SK-N-SH (cell line): ENCODE measurements around the gene TTC7B. TPM values are rescaled to one million over a fixed set of nuclear protein-coding genes. Genes with fewer than 3 reads are reported as not detected.

ENCODE experiments used
- CTCF ChIA-PET: fragments of 300-600, 350-600 bp; formaldehyde crosslinking; extraction: SDS; loops from one replicate; lab custom pipeline; 2021; lab: Yijun Ruan, JAX
- POLR2A ChIA-PET: fragments of 350-600 bp; sonication (Branson Sonifier 250); formaldehyde crosslinking; extraction: SDS; loops from one replicate; lab custom pipeline; 2020; ENCODE audit warnings: antibody characterized with exemption, inconsistent platforms; lab: Yijun Ruan, JAX
- DNase-seq: peaks from one replicate; pipeline ENCODE4 v3.0.0; 2012
- H2AFZ ChIP-seq: fragments of 200-600 bp; sonication (generic); 2 replicates; pipeline ENCODE4 v1.8.1; 2016; ENCODE audit warnings: antibody characterized with exemption, mild to moderate bottlenecking, low read depth
- H3F3A ChIP-seq: fragments of 200-600 bp; sonication (generic); replicated peaks from 2 replicates; pipeline ENCODE3; 2016; ENCODE audit warnings: antibody characterized with exemption, mild to moderate bottlenecking; ENCODE audit not compliant: insufficient read depth
- H3K27ac ChIP-seq, 2 experiments: fragments of 200-500 bp in 1 of 2; fragments of 200-600 bp in 1 of 2; sonication (Bioruptor generic) in 1 of 2; sonication (generic), shearing (Covaris generic) in 1 of 2; 2 replicates each; pipeline versions ENCODE4 v1.5.1 to v1.6.1; 2014 to 2016; ENCODE audit warnings: low read depth in 2 of 2, inconsistent platforms in 1 of 2, low read length in 1 of 2, mild to moderate bottlenecking in 1 of 2, mixed read lengths in 1 of 2
- H3K27me3 ChIP-seq: fragments of 200-600 bp; sonication (generic), shearing (Covaris generic); 2 replicates; pipeline ENCODE4 v1.6.1; 2016; ENCODE audit warnings: mixed run types; ENCODE audit not compliant: insufficient read depth
- H3K36me3 ChIP-seq, 2 experiments: fragments of 200-500 bp in 1 of 2; fragments of 200-600 bp in 1 of 2; sonication (Bioruptor generic) in 1 of 2; sonication (generic) in 1 of 2; replicated peaks in 1 of 2; 2 replicates each; pipeline versions ENCODE3 to v1.5.1; 2014 to 2016; ENCODE audit warnings: low read length in 1 of 2, mild to moderate bottlenecking in 1 of 2; ENCODE audit not compliant: insufficient read depth in 2 of 2, control insufficient read depth in 1 of 2
- H3K4me1 ChIP-seq, 2 experiments: fragments of 200-500 bp in 1 of 2; fragments of 200-600 bp in 1 of 2; sonication (Bioruptor generic) in 1 of 2; sonication (generic), shearing (Covaris generic) in 1 of 2; 2 replicates each; pipeline versions ENCODE4 v1.5.1 to v1.6.1; 2014 to 2016; ENCODE audit warnings: low read depth in 1 of 2, low read length in 1 of 2, mixed run types in 1 of 2; ENCODE audit not compliant: insufficient read depth in 2 of 2, control insufficient read depth in 1 of 2
- H3K4me2 ChIP-seq: fragments of 200-600 bp; sonication (generic), shearing (Covaris generic); 2 replicates; pipeline ENCODE4 v1.6.1; 2017; ENCODE audit warnings: mixed run types
- H3K4me3 ChIP-seq, 2 experiments: fragments of 200-500 bp in 1 of 2; fragments of 200-600 bp in 1 of 2; sonication (Bioruptor generic) in 1 of 2; sonication (generic), shearing (Covaris generic) in 1 of 2; 2 replicates each; pipeline versions ENCODE4 v1.5.1 to v1.8.1; 2014 to 2016; ENCODE audit warnings: low read depth in 2 of 2, inconsistent platforms in 1 of 2, low read length in 1 of 2, mild to moderate bottlenecking in 1 of 2, mixed read lengths in 1 of 2, moderate library complexity in 1 of 2
- H3K79me2 ChIP-seq: fragments of 200-600 bp; sonication (generic); 2 replicates; pipeline ENCODE4 v1.8.1; 2017; ENCODE audit warnings: mild to moderate bottlenecking; ENCODE audit not compliant: insufficient read depth
- H3K9ac ChIP-seq: fragments of 200-600 bp; sonication (generic); 2 replicates; pipeline ENCODE4 v1.6.1; 2017; ENCODE audit warnings: mixed run types
- H3K9me2 ChIP-seq: fragments of 200-600 bp; sonication (generic); 2 replicates; pipeline ENCODE4 v1.6.1; 2017; ENCODE audit warnings: mixed run types
- H3K9me3 ChIP-seq: fragments of 200-600 bp; sonication (generic); 2 replicates; pipeline ENCODE4 v1.6.1; 2017; ENCODE audit warnings: mixed run types, mild to moderate bottlenecking, moderate library complexity
- H4K20me1 ChIP-seq: fragments of 200-600 bp; sonication (generic); 2 replicates; pipeline ENCODE4 v1.6.1; 2017; ENCODE audit warnings: mild to moderate bottlenecking, mixed run types; ENCODE audit not compliant: insufficient read depth
- EP300 ChIP-seq, 2 experiments: IDR thresholded peaks; 2 replicates each; pipeline versions ENCODE4 v1.4.0 to v1.6.1; 2012; ENCODE audit warnings: borderline replicate concordance in 1 of 2, low read depth in 1 of 2, low read length in 1 of 2
- EZH2phosphoT487 ChIP-seq: fragments of 200-600 bp; sonication (generic); IDR thresholded peaks from 2 replicates; pipeline ENCODE4 v1.6.1; 2017; ENCODE audit warnings: low read depth, mixed run types, mild to moderate bottlenecking, antibody characterized with exemption, moderate library complexity, borderline replicate concordance
- GATA2 ChIP-seq: sonication (generic); formaldehyde crosslinking; IDR thresholded peaks from 2 replicates; pipeline ENCODE4 v1.5.0; 2020; ENCODE audit warnings: mild to moderate bottlenecking, missing genetic modification reagents
- PBX3 ChIP-seq: IDR thresholded peaks from 2 replicates; pipeline ENCODE4; 2012
- SIN3A ChIP-seq: IDR thresholded peaks from 2 replicates; pipeline ENCODE4 v1.6.1; 2012; ENCODE audit warnings: low read depth, mild to moderate bottlenecking, low read length, moderate library complexity, borderline replicate concordance
- USF2 ChIP-seq: fragments of 150-350 bp; IDR thresholded peaks from 2 replicates; pipeline ENCODE4 v1.6.1; 2017; ENCODE audit warnings: antibody characterized with exemption, low read length, low read depth, borderline replicate concordance
- YY1 ChIP-seq: IDR thresholded peaks from 2 replicates; pipeline ENCODE4 v1.4.0; 2012; ENCODE audit warnings: low read depth, mild to moderate bottlenecking
- WGBS: methylation state at CpG from one replicate; pipeline ENCODE4 v1.1.6; 2017; ENCODE audit warnings: low lambda C conversion rate; 5-methylcytosine and 5-hydroxymethylcytosine counted together
- polyA plus RNA-seq, 3 experiments: library from polyadenylated mRNA; depleted of rRNA; stranded (reverse); fragments of >200 nt; gene quantifications; 2 replicates each; pipeline ENCODE4 v1.2.3, GENCODE V29; 2012
- TF ChIP-seq, protein P1 (sequence below): IDR thresholded peaks from 2 replicates; pipeline ENCODE4 v1.4.0; 2012; ENCODE audit warnings: low read depth, borderline replicate concordance
- TF ChIP-seq, protein P2 (sequence below): IDR thresholded peaks from 2 replicates; pipeline ENCODE4 v1.4.0; 2012; ENCODE audit warnings: low read depth, borderline replicate concordance

TTC7B gene
- polyA plus RNA-seq, 1 of the 3 experiments (the other 2 are of a cell fraction) = 43.1 TPM

- TF ChIP-seq USF2 (no peak), EP300 (IDR thresholded peaks at IDR 0.05; ENCODE audit: borderline replicate concordance in 1 of 2, low read depth in 1 of 2, low read length in 1 of 2) (no peak), PBX3 (no peak)
- TF ChIP-seq, protein P1, sequence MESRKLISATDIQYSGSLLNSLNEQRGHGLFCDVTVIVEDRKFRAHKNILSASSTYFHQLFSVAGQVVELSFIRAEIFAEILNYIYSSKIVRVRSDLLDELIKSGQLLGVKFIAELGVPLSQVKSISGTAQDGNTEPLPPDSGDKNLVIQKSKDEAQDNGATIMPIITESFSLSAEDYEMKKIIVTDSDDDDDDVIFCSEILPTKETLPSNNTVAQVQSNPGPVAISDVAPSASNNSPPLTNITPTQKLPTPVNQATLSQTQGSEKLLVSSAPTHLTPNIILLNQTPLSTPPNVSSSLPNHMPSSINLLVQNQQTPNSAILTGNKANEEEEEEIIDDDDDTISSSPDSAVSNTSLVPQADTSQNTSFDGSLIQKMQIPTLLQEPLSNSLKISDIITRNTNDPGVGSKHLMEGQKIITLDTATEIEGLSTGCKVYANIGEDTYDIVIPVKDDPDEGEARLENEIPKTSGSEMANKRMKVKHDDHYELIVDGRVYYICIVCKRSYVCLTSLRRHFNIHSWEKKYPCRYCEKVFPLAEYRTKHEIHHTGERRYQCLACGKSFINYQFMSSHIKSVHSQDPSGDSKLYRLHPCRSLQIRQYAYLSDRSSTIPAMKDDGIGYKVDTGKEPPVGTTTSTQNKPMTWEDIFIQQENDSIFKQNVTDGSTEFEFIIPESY = no peak
Observed at GRCh38 chr14:90730206-90730766, 85.9 kb downstream of the TTC7B start (continued).

DNA sequence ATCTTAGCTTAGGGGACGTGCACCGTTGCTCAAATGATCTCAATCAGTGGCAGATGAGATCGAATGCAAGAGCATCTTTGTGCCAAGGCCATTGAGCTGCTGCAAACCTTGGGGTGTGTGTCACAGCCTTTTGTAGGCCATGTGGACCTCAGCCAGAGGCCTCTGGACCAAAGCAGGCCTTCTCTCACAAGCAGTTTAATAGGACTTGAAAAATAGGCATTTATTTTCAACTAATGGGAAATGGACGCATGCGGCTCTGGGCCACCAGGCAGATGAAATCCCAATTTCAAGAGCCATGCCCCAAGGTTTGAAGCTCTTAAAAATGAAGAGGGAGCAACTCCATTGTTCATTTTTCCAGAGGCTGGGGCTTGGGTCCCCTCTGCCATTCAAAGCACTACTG lies 87.3 kb downstream of the TTC7B start:
- Histone ChIP-seq H3K79me2 (no peaks in the 10 kb centered on the region), H3K9me3 (no peaks in the 10 kb centered on the region), H3K4me2 (no peak overlapping the region), H3K4me1 (no peaks in the 10 kb centered on the region), H3F3A (no peaks in the 10 kb centered on the region), H3K36me3 (no peaks in the 10 kb centered on the region), H3K27ac (no peak overlapping the region), H4K20me1 (no peaks in the 10 kb centered on the region), H3K9ac (no peak overlapping the region), H2AFZ (no peak overlapping the region), H3K27me3 (no peaks in the 10 kb centered on the region), H3K9me2 (no peaks in the 10 kb centered on the region), H3K4me3 (no peak overlapping the region)
- ChIA-PET POLR2A (no interaction called here), CTCF (interaction anchor here (1.1 kb wide), 1 partner anchor 11 kb away, joined by 3 read pairs; no protein-coding TSS in a partner anchor)
- TF ChIP-seq YY1 (no peak), EZH2phosphoT487 (no peak), SIN3A (no peak)
- 93% methylated on average over 5 of the region's 5 CpGs for WGBS
- DNase-seq = no peak

- H4K20me1 ChIP-seq = no peaks in the 10 kb centered on the region
- no peaks in the 10 kb centered on the region for H3K79me2 ChIP-seq
- TF ChIP-seq, protein P2, sequence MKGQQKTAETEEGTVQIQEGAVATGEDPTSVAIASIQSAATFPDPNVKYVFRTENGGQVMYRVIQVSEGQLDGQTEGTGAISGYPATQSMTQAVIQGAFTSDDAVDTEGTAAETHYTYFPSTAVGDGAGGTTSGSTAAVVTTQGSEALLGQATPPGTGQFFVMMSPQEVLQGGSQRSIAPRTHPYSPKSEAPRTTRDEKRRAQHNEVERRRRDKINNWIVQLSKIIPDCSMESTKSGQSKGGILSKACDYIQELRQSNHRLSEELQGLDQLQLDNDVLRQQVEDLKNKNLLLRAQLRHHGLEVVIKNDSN = no peak
- no peak for TF ChIP-seq GATA2 (CRISPR knock-in tag)
- H3K9me3 ChIP-seq = no peaks in the 10 kb centered on the region
- no peak overlapping the region for H3K9ac ChIP-seq
- no peak overlapping the region for H3K4me3 ChIP-seq
- peaks cover 4% of the 10 kb centered on the region for H3F3A ChIP-seq
- no peaks in the 10 kb centered on the region for H3K9me2 ChIP-seq
- no peaks in the 10 kb centered on the region for H3K27me3 ChIP-seq
- H3K4me2 ChIP-seq = no peak overlapping the region
- H3K4me1 ChIP-seq = no peaks in the 10 kb centered on the region
- 95% methylated on average over 13 of the region's 13 CpGs for WGBS
- ChIA-PET CTCF (no interaction called here), POLR2A (no interaction called here)
- no peaks in the 10 kb centered on the region for H3K36me3 ChIP-seq
- DNase-seq = no peak
- H3K27ac ChIP-seq = no peak overlapping the region
- no peak overlapping the region for H2AFZ ChIP-seq
Observed at GRCh38 chr14:90727082-90727481, 89.1 kb downstream of the TTC7B start.
